HG03108 (cell line): Measurements from ENCODE around the gene BIRC5.

ENCODE experiments used
- ATAC-seq: cut with Tn5 transposase; IDR thresholded peaks from one replicate; pipeline ENCODE4 v1.9.1; 2021; ENCODE audit warnings: moderate library complexity; ENCODE audit not compliant: unreplicated experiment

BIRC5 gene

DNA sequence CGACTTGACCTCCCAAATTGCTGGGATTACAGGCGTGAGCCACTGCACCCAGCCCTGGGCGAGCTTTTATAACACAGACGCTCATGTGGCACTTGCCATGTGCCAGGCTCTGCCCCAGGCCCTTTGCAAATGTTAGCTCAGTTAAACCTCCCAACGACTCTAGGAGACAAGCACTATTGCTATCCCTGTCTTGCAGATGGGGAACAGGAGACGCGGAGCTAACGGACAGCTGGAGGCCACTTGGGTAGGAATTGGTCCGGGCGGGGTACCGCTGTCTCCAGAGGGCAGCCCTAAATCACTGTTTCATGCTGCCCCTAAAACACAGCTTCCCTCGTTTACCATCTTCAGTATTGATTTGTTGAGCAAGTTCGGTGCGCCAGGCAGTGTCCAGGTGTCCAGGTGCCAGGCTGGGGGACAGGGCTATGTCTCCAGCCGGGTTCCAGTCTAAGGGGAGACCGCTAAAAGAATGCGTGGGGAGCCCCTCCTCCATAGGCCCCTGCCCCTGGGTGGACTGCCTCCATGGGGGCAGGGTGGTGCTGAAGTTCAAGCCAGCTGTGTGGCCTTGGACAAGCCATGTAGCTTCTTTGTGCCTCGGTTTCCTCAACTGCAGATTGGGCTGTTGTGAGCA is 41.1 kb downstream of the BIRC5 start:
- ATAC-seq = no peak

- ATAC-seq = no peak
Measured at GRCh38 chr17:78255953-78256706, 42.1 kb downstream of the BIRC5 start.

GRCh38 chr17:78256707-78257591 is 42.9 kb downstream of the BIRC5 start:
- ATAC-seq = no peak

GRCh38 chr17:78257810-78258322 is 43.8 kb downstream of the BIRC5 start:
- ATAC-seq = no peak

GRCh38 chr17:78258323-78259191 is 44.5 kb downstream of the BIRC5 start:
- no peak for ATAC-seq

- ATAC-seq = no peak
Measured at GRCh38 chr17:78259192-78259554, 45.1 kb downstream of the BIRC5 start.

GRCh38 chr17:78263063-78263735 is 49.1 kb downstream of the BIRC5 start:
- ATAC-seq = no peak

- no peak for ATAC-seq
Measured at GRCh38 chr17:78263736-78264340, 49.8 kb downstream of the BIRC5 start.

DNA sequence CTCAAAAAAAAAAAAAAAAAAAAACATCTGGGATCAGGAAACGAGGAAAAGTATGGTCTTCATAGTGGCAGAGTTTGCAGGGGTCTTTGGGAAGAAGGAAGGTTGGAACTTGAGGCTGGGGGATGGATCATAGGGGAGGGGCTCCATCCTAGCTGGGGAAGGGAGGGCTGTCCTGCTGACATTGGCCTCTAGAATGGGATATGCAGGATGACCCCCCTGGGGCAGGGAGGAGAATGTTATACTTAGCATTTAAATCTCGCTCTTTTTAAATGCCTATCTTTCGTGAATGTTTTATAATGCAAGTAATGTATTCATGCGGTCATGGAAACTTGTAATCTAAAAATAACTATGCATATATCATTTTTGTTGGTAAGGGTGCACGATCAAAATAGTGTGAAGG is 50.5 kb downstream of the BIRC5 start:
- ATAC-seq = no peak

DNA sequence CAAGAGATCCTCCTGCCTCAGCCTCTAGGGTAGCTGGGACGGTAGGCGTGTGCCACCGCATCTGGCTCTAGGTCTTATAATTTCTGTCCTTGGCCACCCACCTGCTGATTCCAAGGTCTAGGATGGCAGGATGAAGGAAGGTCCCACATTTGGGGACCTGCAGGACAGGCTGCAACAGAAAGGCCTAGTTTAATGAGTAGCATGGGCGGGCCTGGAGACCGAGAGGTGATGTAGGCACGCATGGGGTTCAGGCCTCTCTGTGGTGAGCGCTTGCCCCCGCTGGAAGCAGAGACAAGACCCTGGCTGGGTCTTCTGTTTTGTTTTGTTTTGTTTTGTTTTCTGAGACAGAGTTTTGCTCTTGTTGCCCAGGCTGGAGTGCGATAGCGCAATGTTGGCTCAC is 51.1 kb downstream of the BIRC5 start:
- ATAC-seq = no peak

DNA sequence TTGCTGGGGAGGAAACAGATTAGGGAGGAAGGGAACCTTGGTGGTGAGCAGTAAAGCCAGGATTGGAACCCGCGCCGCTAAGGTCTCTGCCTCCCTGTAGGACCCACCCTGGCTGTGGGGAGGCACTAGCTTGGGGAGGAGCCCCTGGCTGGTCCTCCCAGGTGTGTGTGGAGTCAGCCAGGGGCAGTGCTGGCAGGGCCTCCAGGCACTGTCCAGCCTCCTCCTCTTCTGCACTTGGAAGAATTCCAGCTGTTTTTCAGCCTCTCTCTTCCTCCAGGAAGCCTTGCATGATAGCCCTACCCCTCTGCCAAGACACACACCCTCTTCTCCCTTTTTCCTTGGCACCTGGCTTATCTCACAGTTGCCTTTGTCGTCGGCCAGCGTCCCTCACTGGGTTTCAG is 52.2 kb downstream of the BIRC5 start:
- no peak for ATAC-seq

GRCh38 chr17:78266771-78267170 is 52.7 kb downstream of the BIRC5 start:
- no peak for ATAC-seq

GRCh38 chr17:78267253-78268073 is 53.4 kb downstream of the BIRC5 start:
- ATAC-seq = no peak

GRCh38 chr17:78268191-78268874 is 54.3 kb downstream of the BIRC5 start:
- ATAC-seq = no peak

DNA sequence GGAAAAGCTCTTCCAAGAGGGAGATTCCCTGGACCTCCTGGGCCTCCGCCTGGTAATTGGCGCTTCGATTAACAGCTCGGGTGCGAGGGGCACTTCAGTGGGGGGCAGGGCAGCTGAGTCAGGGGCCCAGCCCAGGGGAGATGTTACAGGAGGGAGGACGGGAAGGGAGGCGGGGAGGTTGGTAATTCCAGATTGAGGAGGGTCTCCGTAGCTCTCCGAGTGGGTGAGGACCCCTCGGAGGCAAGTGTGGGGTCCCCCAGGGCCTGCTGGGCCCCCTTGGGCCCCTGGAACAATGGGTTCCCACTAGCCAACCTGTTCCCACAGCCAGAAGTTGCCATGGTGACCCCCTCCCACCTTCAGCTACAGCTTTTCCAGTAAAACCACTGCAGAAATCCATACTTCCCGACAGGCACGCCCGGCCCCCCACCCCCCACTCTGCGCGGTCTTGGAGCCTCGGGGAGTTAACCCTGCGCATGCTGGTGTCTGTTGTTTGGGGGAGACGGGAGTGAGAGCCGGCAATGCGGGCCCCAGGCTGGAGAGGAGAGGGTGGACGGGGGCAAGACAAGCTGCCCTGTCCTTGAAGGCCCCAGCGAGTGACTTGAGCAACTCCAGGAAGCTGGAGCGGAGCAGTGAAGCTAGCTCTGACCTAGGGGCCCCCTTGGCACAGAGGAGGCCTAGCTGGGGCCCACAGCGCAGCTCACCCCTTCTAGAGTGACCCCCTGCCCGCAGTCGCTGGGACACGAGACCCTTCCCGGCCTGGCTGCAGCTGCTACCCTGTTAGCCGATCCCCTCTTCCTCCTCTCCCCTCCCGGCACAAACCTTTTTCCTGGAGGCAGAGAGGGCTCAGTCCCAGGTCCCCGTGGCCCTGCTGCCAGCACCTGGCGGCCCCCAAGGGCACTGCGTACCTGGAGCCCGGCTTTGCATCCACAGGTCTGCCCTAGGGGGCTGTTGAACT is 55.2 kb downstream of the BIRC5 start:
- no peak for ATAC-seq

DNA sequence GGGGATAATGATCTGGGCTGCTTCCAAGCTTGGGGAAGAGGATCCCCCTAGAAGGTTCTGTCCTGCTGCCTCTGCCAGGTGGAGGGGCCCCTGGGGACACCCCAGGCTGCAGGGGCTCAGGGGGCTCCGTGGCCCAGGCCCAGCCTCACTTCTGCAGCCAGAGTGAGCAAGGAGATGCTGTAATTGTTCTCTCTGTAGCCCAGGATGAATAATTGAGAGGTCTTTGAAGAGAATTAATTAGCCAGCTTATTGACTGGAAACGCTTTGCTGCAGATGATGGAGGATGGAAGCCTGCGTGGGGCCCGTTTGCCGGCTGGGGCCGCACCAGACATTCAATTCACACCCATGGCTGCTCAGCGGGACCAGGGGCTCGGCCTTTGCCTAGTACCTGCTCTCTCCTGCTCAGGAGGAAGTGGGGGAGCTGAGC is 55.9 kb downstream of the BIRC5 start:
- ATAC-seq = no peak
